Left ventricle myocardium inferior (tissue), 1 donor: Measurements from ENCODE around the gene ECT2. TPM values are rescaled to one million over a fixed set of nuclear protein-coding genes. Genes with fewer than 3 reads are reported as not detected.
A peak's percentile ranks its signal among the peaks of the same experiment; 100 is the strongest.
"Not testable (repeated sequence)": the region's sequence is repeated elsewhere in the genome, so short reads cannot be mapped to it uniquely, and the experiment has no call there.

Source experiments
- DNase-seq: peaks from one replicate; pipeline ENCODE4 v3.0.0-alpha.2; 2020
- H3K27ac ChIP-seq: fragments of 200-600 bp; replicated peaks from 2 replicates; pipeline ENCODE4 v1.8.0; 2021
- H3K27me3 ChIP-seq: fragments of 200-600 bp; 2 replicates; pipeline ENCODE4 v1.8.0; 2021; ENCODE audit warnings: low read depth
- H3K36me3 ChIP-seq: fragments of 200-600 bp; 2 replicates; pipeline ENCODE4 v1.8.0; 2021
- H3K4me1 ChIP-seq: fragments of 200-600 bp; 2 replicates; pipeline ENCODE4 v1.8.0; 2021
- H3K4me3 ChIP-seq: fragments of 200-600 bp; 2 replicates; pipeline ENCODE4 v1.8.0; 2021; ENCODE audit warnings: mild to moderate bottlenecking, moderate library complexity
- H3K9me3 ChIP-seq: fragments of 200-600 bp; replicated peaks from 2 replicates; pipeline ENCODE4 v1.8.0; 2021
- CTCF ChIP-seq: fragments of 200-600 bp; IDR thresholded peaks from 2 replicates; pipeline ENCODE4 v1.8.0; 2021; ENCODE audit warnings: antibody characterized with exemption, mild to moderate bottlenecking, borderline replicate concordance
- intact Hi-C: fragments of 100-400 bp; cut with micrococcal nuclease; formaldehyde crosslinking; loops from one replicate; pipeline ENCODE4 v1.11.0; 2022
- total RNA-seq: library from RNA; stranded (reverse); fragmentation: NEBNext Ultra II Directional; extraction: Animal tissue kit (Norgen Biotek cat#: 25700); gene quantifications from one replicate; pipeline ENCODE4 v1.2.1, GENCODE V29; 2021
- donor health status: DM: no; HTN: yes; CAD: no; lungs with severe emphysema.

The ECT2 gene
- total RNA-seq, 1 donor from 2014 or later, result 4.8 TPM

- H3K9me3 ChIP-seq, result no peaks in the 10 kb centered on the region
- H3K36me3 ChIP-seq, result no peaks in the 10 kb centered on the region
- intact Hi-C loops, result no loop called here
- H3K4me1 ChIP-seq, result peaks cover 31% of the 10 kb centered on the region
- H3K27me3 ChIP-seq, result no peaks in the 10 kb centered on the region
- peak overlapping the region; percentile 88 for H3K27ac ChIP-seq
- H3K4me3 ChIP-seq, result peak overlapping the region; percentile 94
- DNase-seq, result no peak
- TF ChIP-seq CTCF, result no peak
Observed at GRCh38 chr3:172749230-172749965, 1.1 kb upstream of the ECT2 start.

GRCh38 chr3:172750069-172750367 is 508 bp upstream of the ECT2 start:
- intact Hi-C loops, result no loop called here
- TF ChIP-seq CTCF, result no peak
- no peak for DNase-seq
- no peaks in the 10 kb centered on the region for H3K27me3 ChIP-seq
- peaks cover 31% of the 10 kb centered on the region for H3K4me1 ChIP-seq
- H3K9me3 ChIP-seq, result no peaks in the 10 kb centered on the region
- peak overlapping the region; percentile 94 for H3K4me3 ChIP-seq
- no peaks in the 10 kb centered on the region for H3K36me3 ChIP-seq
- H3K27ac ChIP-seq, result peak overlapping the region; percentile 88

GRCh38 chr3:172751175-172751704 is 714 bp downstream of the ECT2 start:
- Histone ChIP-seq H3K4me1 (peaks cover 31% of the 10 kb centered on the region), H3K9me3 (no peaks in the 10 kb centered on the region), H3K27me3 (no peaks in the 10 kb centered on the region), H3K36me3 (no peaks in the 10 kb centered on the region), H3K4me3 (peak overlapping the region; percentile 94), H3K27ac (peak overlapping the region; percentile 88)
- intact Hi-C loops, result no loop called here
- no peak for TF ChIP-seq CTCF
- no peak for DNase-seq

GRCh38 chr3:172752651-172753050 is 2.1 kb downstream of the ECT2 start:
- intact Hi-C loops, result no loop called here
- no peak for DNase-seq
- Histone ChIP-seq H3K27ac (no peak overlapping the region), H3K4me1 (peaks cover 31% of the 10 kb centered on the region), H3K9me3 (no peaks in the 10 kb centered on the region), H3K4me3 (no peak overlapping the region), H3K27me3 (no peaks in the 10 kb centered on the region), H3K36me3 (peaks cover 7% of the 10 kb centered on the region)
- no peak for TF ChIP-seq CTCF

- H3K27ac ChIP-seq, result no peak overlapping the region
- no peaks in the 10 kb centered on the region for H3K9me3 ChIP-seq
- DNase-seq, result no peak
- peaks cover 7% of the 10 kb centered on the region for H3K36me3 ChIP-seq
- no peak overlapping the region for H3K4me3 ChIP-seq
- no peaks in the 10 kb centered on the region for H3K27me3 ChIP-seq
- TF ChIP-seq CTCF, result no peak
- peaks cover 31% of the 10 kb centered on the region for H3K4me1 ChIP-seq
- intact Hi-C loops, result no loop called here
Observed at GRCh38 chr3:172753125-172753524, 2.6 kb downstream of the ECT2 start.

- H3K9me3 ChIP-seq, intact Hi-C loops, DNase-seq, H3K4me3 ChIP-seq, H3K27ac ChIP-seq, H3K4me1 ChIP-seq, H3K27me3 ChIP-seq: not testable (repeated sequence)
- peaks cover 36% of the 10 kb centered on the region for H3K36me3 ChIP-seq
Observed at GRCh38 chr3:172760416-172760815, 9.9 kb downstream of the ECT2 start.
